IPS DF 19.7 (cell line): ENCODE measurements around the gene PTGR1.
A peak's percentile ranks its signal among the peaks of the same experiment; 100 is the strongest.
"Not testable (repeated sequence)": the region's sequence is repeated elsewhere in the genome, so short reads cannot be mapped to it uniquely, and the experiment has no call there.

ENCODE experiments used
- DNase-seq: peaks from one replicate; pipeline ENCODE4 v3.0.0-alpha.2; 2013; ENCODE audit warnings: low read depth, low spot score

The PTGR1 gene

GRCh38 chr9:111599092-111599954 is at the start of gene PTGR1:
Gene PTGR1, minus strand, starts transcription at chr9:111599647. Its CDS starts 2,225 bp downstream, at chr9:111597422.
- peak; percentile 56 for DNase-seq

GRCh38 chr9:111649016-111649415 is 49.6 kb upstream of the PTGR1 start:
- no peak for DNase-seq

- no peak for DNase-seq
Measured at GRCh38 chr9:111648066-111648465, 48.6 kb upstream of the PTGR1 start.

GRCh38 chr9:111646417-111646816 is 47.0 kb upstream of the PTGR1 start:
- no peak for DNase-seq

DNA sequence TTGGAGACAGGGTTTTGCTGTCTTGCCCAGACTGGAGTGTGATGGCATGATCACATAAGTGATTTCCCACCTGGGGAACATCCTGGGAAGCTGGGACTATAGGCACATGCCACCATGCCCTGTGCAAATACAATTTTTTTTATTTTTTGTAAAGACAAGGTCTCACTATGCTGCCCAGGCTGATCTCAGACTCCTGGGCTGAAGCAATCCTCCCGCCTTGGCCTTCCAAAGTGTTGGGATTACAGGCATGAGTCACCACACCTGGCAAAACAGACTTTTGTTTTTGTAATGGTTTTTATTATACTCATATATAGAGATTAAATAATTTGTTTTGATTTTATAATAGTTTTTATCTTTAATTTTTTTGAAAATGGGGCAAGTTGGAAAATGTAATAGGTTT is 46.4 kb upstream of the PTGR1 start:
- DNase-seq, result no peak

- no peak for DNase-seq
Measured at GRCh38 chr9:111644195-111644772, 44.8 kb upstream of the PTGR1 start.

GRCh38 chr9:111637421-111637950 is 38.0 kb upstream of the PTGR1 start:
- DNase-seq, result no peak

GRCh38 chr9:111634860-111635259 is 35.4 kb upstream of the PTGR1 start:
- DNase-seq, result no peak

DNA sequence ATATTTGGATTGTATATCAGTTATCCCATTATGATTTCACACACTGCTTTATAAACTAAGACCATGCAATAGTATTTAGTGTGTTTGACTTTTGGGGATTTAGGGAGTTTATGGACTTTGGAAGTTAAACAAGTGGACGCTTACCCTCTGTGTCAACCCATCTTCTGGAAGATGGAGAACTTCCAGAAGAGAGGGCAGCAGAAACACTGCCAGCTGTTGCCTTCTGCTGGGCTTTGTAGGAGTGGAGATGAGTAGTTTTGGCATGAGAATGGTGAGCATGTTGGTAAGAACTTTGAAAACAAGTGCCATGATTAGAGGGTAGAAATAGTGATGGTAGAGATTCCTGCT is 33.9 kb upstream of the PTGR1 start:
- no peak for DNase-seq

- no peak for DNase-seq
Measured at GRCh38 chr9:111632695-111633388, 33.4 kb upstream of the PTGR1 start.

DNA sequence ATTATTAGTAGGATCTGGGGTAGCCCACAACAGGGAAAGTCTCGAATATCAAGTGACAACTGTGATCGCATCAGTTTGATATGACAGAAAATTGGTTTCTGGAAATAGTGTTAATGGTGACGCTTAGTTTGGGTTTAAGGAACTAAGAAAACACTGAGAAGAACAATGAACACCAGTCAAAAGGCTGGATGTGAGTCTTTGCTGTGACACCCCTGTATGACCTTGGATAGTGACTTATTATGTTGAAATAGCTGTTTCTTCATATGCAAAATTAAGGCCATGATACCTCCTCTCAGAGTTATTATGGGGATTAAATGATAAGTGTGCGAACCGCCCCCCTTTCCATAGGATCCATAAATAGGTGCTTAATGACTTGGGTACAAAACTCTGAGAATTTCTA is 32.6 kb upstream of the PTGR1 start:
- no peak for DNase-seq

DNA sequence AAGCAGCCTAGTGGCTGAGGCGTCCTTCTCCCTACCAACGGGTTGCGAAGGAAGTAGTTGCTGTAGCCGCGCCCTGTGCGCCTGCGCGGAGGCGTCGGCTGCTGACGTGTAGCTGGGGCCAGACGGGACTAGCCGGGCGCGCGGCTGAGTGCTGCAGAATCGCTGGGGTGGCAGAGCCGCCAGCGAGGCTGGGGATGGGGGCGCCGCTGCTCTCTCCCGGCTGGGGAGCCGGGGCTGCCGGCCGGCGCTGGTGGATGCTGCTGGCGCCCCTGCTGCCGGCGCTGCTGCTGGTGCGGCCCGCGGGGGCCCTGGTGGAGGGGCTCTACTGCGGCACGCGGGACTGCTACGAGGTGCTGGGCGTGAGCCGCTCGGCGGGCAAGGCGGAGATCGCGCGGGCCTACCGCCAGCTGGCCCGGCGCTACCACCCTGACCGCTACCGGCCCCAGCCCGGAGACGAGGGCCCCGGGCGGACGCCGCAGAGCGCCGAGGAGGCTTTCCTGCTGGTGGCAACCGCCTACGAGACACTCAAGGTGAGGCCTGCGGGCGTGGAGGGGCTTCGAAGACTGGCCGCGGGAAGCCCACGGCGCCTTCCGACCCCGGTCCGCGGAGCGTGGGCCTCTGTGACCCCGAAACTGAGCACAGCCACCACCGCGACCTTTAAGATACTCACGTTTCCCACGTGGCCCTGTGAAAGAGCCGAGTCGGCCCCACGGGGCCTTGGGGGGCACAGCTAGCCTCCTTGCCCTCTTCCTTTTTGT is 31.9 kb upstream of the PTGR1 start, which contains the start of gene DNAJC25:
DNAJC25 (plus strand) TSS at position 121 of the 758 bp plus-strand sequence; CDS start at position 195, 74 bp downstream.
- DNase-seq, result no peak

- DNase-seq, result peak; percentile 99
Measured at GRCh38 chr9:111630964-111631213, 31.4 kb upstream of the PTGR1 start.

DNA sequence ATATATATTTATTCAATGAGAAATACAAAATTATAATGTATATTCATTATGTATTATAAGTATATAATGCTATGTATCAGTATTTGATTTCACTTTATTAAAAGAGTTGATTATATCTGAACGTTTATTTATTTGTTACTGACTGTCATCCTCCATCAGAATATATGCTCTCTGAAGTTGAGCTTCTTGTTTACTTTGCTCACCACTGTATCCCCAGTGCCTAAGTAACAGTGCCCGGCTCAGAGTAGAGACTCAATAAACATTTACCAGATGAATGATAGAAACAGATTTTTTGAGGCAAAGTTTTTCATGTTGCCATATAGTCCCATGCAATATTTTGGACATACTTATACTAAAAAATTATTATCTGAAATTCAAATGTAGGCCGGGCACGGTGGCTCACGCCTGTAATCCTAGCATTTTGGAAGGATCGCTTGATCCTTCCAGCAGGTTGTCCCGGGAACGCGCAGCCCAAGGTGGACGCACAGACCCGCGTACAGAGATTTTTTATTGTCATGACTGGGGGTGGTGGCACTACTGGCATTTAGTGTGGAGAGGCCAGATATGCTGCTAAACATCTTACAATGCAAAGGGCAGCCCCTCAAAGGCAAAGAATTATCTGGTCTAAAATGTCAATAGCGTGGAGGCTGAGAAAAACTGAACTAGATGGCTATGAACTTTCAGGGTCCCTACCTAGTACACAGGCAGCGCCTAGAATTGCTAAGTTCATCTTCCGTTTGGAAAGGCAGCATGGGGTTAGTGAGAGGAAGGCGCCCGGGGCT is 30.9 kb upstream of the PTGR1 start:
- no peak for DNase-seq

DNA sequence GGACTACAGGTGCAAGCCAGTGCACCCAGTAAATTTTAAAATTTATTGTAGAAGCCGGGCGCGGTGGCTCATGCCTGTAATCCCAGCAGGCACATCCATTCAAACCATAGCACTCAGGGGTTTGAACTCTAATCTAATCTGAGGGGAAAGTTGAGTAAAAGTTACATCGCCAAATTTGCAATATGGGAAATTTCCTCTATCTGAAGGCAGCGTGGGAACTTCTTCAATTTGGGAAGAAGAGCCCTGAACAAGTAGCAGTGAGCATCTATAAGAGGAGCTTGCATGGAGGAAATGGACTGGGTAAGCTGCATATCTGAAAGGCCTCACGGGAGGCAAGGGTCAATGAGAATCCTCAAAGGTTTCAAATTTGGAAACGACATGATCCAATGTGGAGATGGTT is 29.0 kb upstream of the PTGR1 start:
- DNase-seq, result no peak

- no peak for DNase-seq
Measured at GRCh38 chr9:111627260-111627963, 28.0 kb upstream of the PTGR1 start.

DNA sequence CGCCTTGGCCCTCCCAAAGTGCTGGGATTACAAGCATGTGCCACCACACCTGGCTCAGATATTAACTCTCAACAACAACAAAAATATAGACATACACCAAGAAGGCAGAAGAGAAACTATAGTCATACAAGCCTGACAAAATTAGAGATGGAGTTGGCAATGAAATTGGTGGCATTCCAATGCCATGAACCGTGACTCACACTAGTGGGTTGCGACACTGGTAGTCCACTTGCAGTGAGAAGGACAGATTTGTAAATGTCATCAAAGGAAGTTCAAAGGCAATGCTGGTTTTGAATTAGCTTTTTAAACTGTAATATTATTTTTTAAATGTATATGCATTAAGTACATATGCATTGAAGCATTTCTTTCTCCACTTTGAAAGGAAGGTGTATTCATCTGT is 23.2 kb upstream of the PTGR1 start:
- no peak for DNase-seq

- DNase-seq, result no peak
Measured at GRCh38 chr9:111621895-111622480, 22.5 kb upstream of the PTGR1 start.

GRCh38 chr9:111617349-111617748 is 17.9 kb upstream of the PTGR1 start:
- not testable (repeated sequence) for DNase-seq

DNA sequence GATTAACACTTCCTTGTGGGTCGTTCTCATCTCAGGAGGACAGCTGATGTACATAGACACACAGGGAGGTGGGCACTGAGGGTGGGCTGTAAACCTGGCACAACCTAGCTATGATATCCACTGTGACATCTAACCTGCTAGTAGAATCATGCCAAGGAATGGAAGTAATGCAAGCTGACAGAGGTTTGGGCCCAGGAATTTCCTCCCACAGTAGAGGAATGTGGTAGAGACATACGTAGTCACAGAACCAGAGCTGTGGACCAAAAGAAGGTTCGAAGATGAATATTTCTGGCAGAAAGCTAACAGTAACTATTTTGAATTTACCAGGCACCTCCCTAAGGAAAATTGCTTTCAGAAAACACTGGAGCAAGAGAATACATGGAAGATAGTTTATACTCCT is 16.5 kb upstream of the PTGR1 start:
- DNase-seq, result no peak
